Activated CD8-positive, alpha-beta T cell treated with anti-CD3 and anti-CD28 coated beads for 36 hours (primary cell): ENCODE data around the gene FHAD1. TPM values are rescaled to one million over a fixed set of nuclear protein-coding genes. Genes with fewer than 3 reads are reported as not detected.
A peak's percentile ranks its signal among the peaks of the same experiment; 100 is the strongest.

Source experiments
- ATAC-seq: fragments of 200-7000 bp; cut with Tn5 transposase; one replicate; pipeline ENCODE4 v1.10.0; 2021; ENCODE audit warnings: mild to moderate bottlenecking, moderate library complexity
- CTCF ChIA-PET: fragments of 350-600 bp; sonication (Branson Sonifier 250); formaldehyde crosslinking; loops from one replicate; lab custom pipeline; 2021; ENCODE audit warnings: antibody characterized with exemption; lab: Charles Lee
- POLR2A ChIA-PET: fragments of 350-600 bp; sonication (Branson Sonifier 250); formaldehyde crosslinking; loops from one replicate; lab custom pipeline; 2021; ENCODE audit warnings: antibody characterized with exemption; lab: Charles Lee
- DNase-seq: peaks from one replicate; pipeline ENCODE4 v3.0.0-alpha.2; 2020
- H3K27ac Mint-ChIP-seq: one replicate; pipeline ENCODE4 v1.8.0; 2021; ENCODE audit warnings: mild to moderate bottlenecking, mixed read lengths
- H3K27me3 Mint-ChIP-seq: one replicate; pipeline ENCODE4 v1.8.0; 2021; ENCODE audit warnings: mixed read lengths
- H3K36me3 Mint-ChIP-seq: one replicate; pipeline ENCODE4 v1.8.0; 2021; ENCODE audit warnings: low read depth, mixed read lengths
- H3K4me1 Mint-ChIP-seq: one replicate; pipeline ENCODE4 v1.8.0; 2021; ENCODE audit warnings: low read depth, mixed read lengths
- H3K4me3 Mint-ChIP-seq: one replicate; pipeline ENCODE4 v1.8.0; 2021; ENCODE audit warnings: mild to moderate bottlenecking, moderate library complexity, mixed read lengths
- H3K9me3 Mint-ChIP-seq: one replicate; pipeline ENCODE4 v1.8.0; 2021; ENCODE audit warnings: mixed read lengths
- CTCF ChIP-seq: fragments of 200-600 bp; IDR thresholded peaks from one replicate; pipeline ENCODE4 v1.8.0; 2022; ENCODE audit warnings: antibody characterized with exemption, mild to moderate bottlenecking
- intact Hi-C: fragments of 100-400 bp; cut with micrococcal nuclease; formaldehyde crosslinking; loops from one replicate; pipeline ENCODE4 v1.10.0; 2022
- total RNA-seq, 2 experiments: library from RNA; stranded (reverse); gene quantifications; one replicate each; pipeline ENCODE4 v1.2.3, GENCODE V29; 2021

FHAD1 gene
- total RNA-seq, 2 experiments from 2014 or later = 0.07 to 0.16 TPM

- Mint-ChIP-seq H3K4me1 (peaks cover 42% of the 10 kb centered on the region), H3K9me3 (no peaks in the 10 kb centered on the region), H3K4me3 (no peak overlapping the region), H3K27me3 (peaks cover 26% of the 10 kb centered on the region), H3K36me3 (no peaks in the 10 kb centered on the region), H3K27ac (peak overlapping the region; percentile 36)
- ATAC-seq (no peak), DNase-seq (no peak)
- TF ChIP-seq CTCF = no peak
- CTCF ChIA-PET = interaction anchor here (1.1 to 2.6 kb wide), 4 partner anchors 19 to 90 kb away, joined by 3 to 17 read pairs (median 4); no protein-coding TSS in a partner anchor
- POLR2A ChIA-PET = interaction anchor here (0.5 to 1.8 kb wide), 3 partner anchors 19 to 66 kb away, joined by 4 to 5 read pairs (median 4); no protein-coding TSS in a partner anchor
- intact Hi-C loops = no loop called here
Measured at GRCh38 chr1:15342408-15342967, 95.5 kb downstream of the FHAD1 start.

- Mint-ChIP-seq H3K9me3 (no peaks in the 10 kb centered on the region), H3K4me1 (peaks cover 48% of the 10 kb centered on the region), H3K27me3 (peaks cover 26% of the 10 kb centered on the region), H3K36me3 (no peaks in the 10 kb centered on the region), H3K27ac (no peak overlapping the region), H3K4me3 (no peak overlapping the region)
- intact Hi-C loops = no loop called here
- ATAC-seq (no peak), DNase-seq (no peak)
- no peak for TF ChIP-seq CTCF
- CTCF ChIA-PET = interaction anchor here (2.6 kb wide), 1 partner anchor 19 kb away, joined by 17 read pairs; no protein-coding TSS in a partner anchor
- POLR2A ChIA-PET = interaction anchor here (1.3 kb wide), 1 partner anchor 66 kb away, joined by 4 read pairs; no protein-coding TSS in a partner anchor
Measured at GRCh38 chr1:15343099-15343498, 96.1 kb downstream of the FHAD1 start.

- no peak overlapping the region for H3K27ac Mint-ChIP-seq
- peaks cover 49% of the 10 kb centered on the region for H3K4me1 Mint-ChIP-seq
- no peak overlapping the region for H3K4me3 Mint-ChIP-seq
Measured at GRCh38 chr1:15343729-15344128, 96.7 kb downstream of the FHAD1 start.

GRCh38 chr1:15344380-15344779, 97.4 kb downstream of the FHAD1 start:
- no peak for TF ChIP-seq CTCF
- DNase-seq (no peak), ATAC-seq (no peak)
- ChIA-PET POLR2A (no interaction called here), CTCF (no interaction called here)
- intact Hi-C loops = no loop called here
- Mint-ChIP-seq H3K9me3 (no peaks in the 10 kb centered on the region), H3K4me3 (no peak overlapping the region), H3K27ac (no peak overlapping the region), H3K4me1 (peaks cover 49% of the 10 kb centered on the region), H3K36me3 (no peaks in the 10 kb centered on the region), H3K27me3 (peaks cover 24% of the 10 kb centered on the region)

More at GRCh38 chr1:15343729-15344128, 96.7 kb downstream of the FHAD1 start:
- no peak for ATAC-seq
- CTCF ChIA-PET = no interaction called here
- no peak for TF ChIP-seq CTCF
- H3K36me3 Mint-ChIP-seq = no peaks in the 10 kb centered on the region
- POLR2A ChIA-PET = no interaction called here
- H3K9me3 Mint-ChIP-seq = no peaks in the 10 kb centered on the region
- DNase-seq = no peak
- intact Hi-C loops = no loop called here
- peaks cover 24% of the 10 kb centered on the region for H3K27me3 Mint-ChIP-seq
